Left ventricle myocardium inferior (tissue), 1 donor: ENCODE results near the gene SMTN. TPM values are rescaled to one million over a fixed set of nuclear protein-coding genes. Genes with fewer than 3 reads are reported as not detected.
"Not testable (repeated sequence)": the region's sequence is repeated elsewhere in the genome, so short reads cannot be mapped to it uniquely, and the experiment has no call there.

Source experiments
- DNase-seq: peaks from one replicate; pipeline ENCODE4 v3.0.0-alpha.2; 2020
- H3K27ac ChIP-seq: fragments of 200-600 bp; replicated peaks from 2 replicates; pipeline ENCODE4 v1.8.0; 2021
- H3K27me3 ChIP-seq: fragments of 200-600 bp; 2 replicates; pipeline ENCODE4 v1.8.0; 2021; ENCODE audit warnings: low read depth
- H3K36me3 ChIP-seq: fragments of 200-600 bp; 2 replicates; pipeline ENCODE4 v1.8.0; 2021
- H3K4me1 ChIP-seq: fragments of 200-600 bp; 2 replicates; pipeline ENCODE4 v1.8.0; 2021
- H3K4me3 ChIP-seq: fragments of 200-600 bp; 2 replicates; pipeline ENCODE4 v1.8.0; 2021; ENCODE audit warnings: mild to moderate bottlenecking, moderate library complexity
- H3K9me3 ChIP-seq: fragments of 200-600 bp; replicated peaks from 2 replicates; pipeline ENCODE4 v1.8.0; 2021
- CTCF ChIP-seq: fragments of 200-600 bp; IDR thresholded peaks from 2 replicates; pipeline ENCODE4 v1.8.0; 2021; ENCODE audit warnings: antibody characterized with exemption, mild to moderate bottlenecking, borderline replicate concordance
- intact Hi-C: fragments of 100-400 bp; cut with micrococcal nuclease; formaldehyde crosslinking; loops from one replicate; pipeline ENCODE4 v1.11.0; 2022
- total RNA-seq: library from RNA; stranded (reverse); fragmentation: NEBNext Ultra II Directional; extraction: Animal tissue kit (Norgen Biotek cat#: 25700); gene quantifications from one replicate; pipeline ENCODE4 v1.2.1, GENCODE V29; 2021
- donor health status: DM: no; HTN: yes; CAD: no; lungs with severe emphysema.

Gene SMTN
- total RNA-seq, 1 donor from 2014 or later: 245 TPM

- intact Hi-C loops: no loop called here
- no peaks in the 10 kb centered on the region for H3K36me3 ChIP-seq
- H3K27me3 ChIP-seq: no peaks in the 10 kb centered on the region
- DNase-seq: no peak
- peak overlapping the region; percentile 23 for H3K27ac ChIP-seq
- no peak for TF ChIP-seq CTCF
- peaks cover 57% of the 10 kb centered on the region for H3K4me1 ChIP-seq
- H3K4me3 ChIP-seq: no peak overlapping the region
- no peaks in the 10 kb centered on the region for H3K9me3 ChIP-seq
These were observed 3.4 kb upstream of the SMTN start for GRCh38 chr22:31077681-31078080.

DNA sequence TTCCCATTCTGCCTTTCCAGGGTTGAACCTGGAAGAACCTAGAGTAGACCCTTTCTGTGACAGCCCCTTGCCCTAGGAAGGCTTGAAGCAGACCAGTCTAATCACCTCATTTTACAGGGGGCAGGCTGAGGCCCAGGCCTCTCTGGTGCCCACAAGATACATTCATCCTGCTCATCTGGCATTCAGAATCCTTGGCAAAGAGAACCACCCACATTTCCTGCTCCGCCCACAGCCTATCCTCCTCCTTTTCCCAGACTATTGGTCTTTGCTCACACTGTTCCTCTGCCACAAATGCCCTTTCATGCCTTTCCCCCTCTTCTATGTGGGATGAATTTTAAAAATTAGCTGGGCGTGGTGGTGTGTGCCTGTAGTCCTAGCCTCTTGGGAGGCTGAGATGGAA is 2.7 kb upstream of the SMTN start:
- H3K36me3 ChIP-seq, DNase-seq, H3K4me3 ChIP-seq, intact Hi-C loops, H3K9me3 ChIP-seq, H3K27me3 ChIP-seq: not testable (repeated sequence)
- Histone ChIP-seq H3K4me1 (peaks cover 63% of the 10 kb centered on the region), H3K27ac (peak overlapping the region; percentile 23)

- DNase-seq: no peak
- TF ChIP-seq CTCF: no peak
- no peaks in the 10 kb centered on the region for H3K9me3 ChIP-seq
- no peak overlapping the region for H3K4me3 ChIP-seq
- H3K4me1 ChIP-seq: peaks cover 63% of the 10 kb centered on the region
- no peaks in the 10 kb centered on the region for H3K27me3 ChIP-seq
- peaks cover 8% of the 10 kb centered on the region for H3K36me3 ChIP-seq
- H3K27ac ChIP-seq: peak overlapping the region; percentile 23
- intact Hi-C loops: no loop called here
These were observed 1.9 kb upstream of the SMTN start for GRCh38 chr22:31079095-31079642.

DNA sequence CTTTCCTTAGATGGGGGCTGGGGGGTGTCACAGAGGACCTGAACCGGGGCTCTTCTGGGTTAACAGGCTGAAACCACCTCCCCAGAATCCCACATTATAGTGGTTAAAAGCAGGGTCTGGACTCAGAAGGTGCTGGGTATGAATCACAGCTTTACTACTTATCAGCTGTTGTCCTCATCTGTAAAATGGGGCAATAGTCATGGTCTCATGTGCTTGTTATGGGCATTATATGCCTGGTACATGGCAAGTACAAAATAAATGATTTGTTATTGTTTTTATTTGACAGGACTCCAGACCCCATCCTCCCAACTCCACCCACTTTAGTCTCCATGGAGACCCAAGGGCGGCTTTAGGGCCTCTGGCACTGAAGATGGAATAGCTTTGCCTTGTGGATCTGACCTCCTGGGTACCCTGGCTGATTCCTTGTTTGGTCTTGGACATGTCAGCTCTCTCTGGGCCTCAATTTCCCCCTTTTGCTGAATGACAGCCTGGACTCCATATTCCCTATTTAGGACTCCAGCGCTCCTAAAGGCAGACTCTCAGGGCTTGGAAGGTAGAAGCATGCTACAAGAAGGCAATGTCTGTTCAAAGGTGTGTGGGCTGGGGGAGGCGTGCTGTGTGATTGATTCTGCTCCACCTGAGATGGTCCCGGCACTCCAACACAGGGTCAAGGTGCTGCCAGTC is 812 bp upstream of the SMTN start:
- Histone ChIP-seq H3K27me3 (no peaks in the 10 kb centered on the region), H3K4me1 (peaks cover 65% of the 10 kb centered on the region), H3K27ac (peak overlapping the region; percentile 95), H3K9me3 (no peaks in the 10 kb centered on the region), H3K36me3 (peaks cover 12% of the 10 kb centered on the region), H3K4me3 (peak overlapping the region; percentile 89)
- TF ChIP-seq CTCF: no peak
- intact Hi-C loops: loop anchor here (5.0 kb wide), 2 partner anchors 33 to 108 kb away; no protein-coding TSS in a partner anchor
- no peak for DNase-seq

GRCh38 chr22:31081963-31082605 is 966 bp downstream of the SMTN start:
- intact Hi-C loops: loop anchor here (5.0 kb wide), 2 partner anchors 35 to 110 kb away; no protein-coding TSS in a partner anchor
- H3K9me3 ChIP-seq: no peaks in the 10 kb centered on the region
- TF ChIP-seq CTCF: no peak
- peaks cover 12% of the 10 kb centered on the region for H3K36me3 ChIP-seq
- H3K27ac ChIP-seq: peak overlapping the region; percentile 95
- H3K4me1 ChIP-seq: peaks cover 66% of the 10 kb centered on the region
- no peak for DNase-seq
- no peaks in the 10 kb centered on the region for H3K27me3 ChIP-seq
- H3K4me3 ChIP-seq: peak overlapping the region; percentile 89
